ENCODE results near the gene ASIC2.

- no peak for TF ChIP-seq CTCF (IDR thresholded peaks at IDR 0.05)
- TF ChIP-seq POLR2AphosphoS5 (IDR thresholded peaks at IDR 0.05; ENCODE audit: low read depth, low read length), result no peak
- no peak for TF ChIP-seq SIN3A (IDR thresholded peaks at IDR 0.05; ENCODE audit: borderline replicate concordance, insufficient read depth, low read depth, low read length)
These were observed 126.6 kb downstream of the ASIC2 start for GRCh38 chr17:33166472-33166871.

All from Panc1 (cell line).